Ascending aorta (tissue), 2 donors: ENCODE measurements around the gene CSNK1G1. TPM values are rescaled to one million over a fixed set of nuclear protein-coding genes. Genes with fewer than 3 reads are reported as not detected.

Experiments used
- DNase-seq, 2 donors: peaks; one replicate each; pipeline ENCODE4 v3.0.0-alpha.2; 2019; ENCODE audit warnings: low spot score in 2 of 2
- H3K27ac ChIP-seq, 2 donors: fragments of 200-600 bp; sonication (generic); one replicate each; pipeline ENCODE4 v1.5.1; 2016 to 2017; ENCODE audit warnings: mild to moderate bottlenecking in 1 of 2
- H3K27me3 ChIP-seq: fragments of 200-600 bp; sonication (generic); one replicate; pipeline ENCODE4 v1.5.1; 2017
- H3K36me3 ChIP-seq, 2 donors: fragments of 200-600 bp; sonication (generic); one replicate each; pipeline ENCODE4 v1.5.1; 2016
- H3K4me1 ChIP-seq, 2 donors: fragments of 200-600 bp; sonication (generic); one replicate each; pipeline ENCODE4 v1.5.1; 2016 to 2017; ENCODE audit warnings: mild to moderate bottlenecking in 1 of 2
- H3K4me3 ChIP-seq, 2 donors: fragments of 200-600 bp; sonication (generic); one replicate each; pipeline ENCODE4 v1.5.1; 2016 to 2017; ENCODE audit warnings: mild to moderate bottlenecking in 1 of 2
- H3K9me3 ChIP-seq, 2 donors: fragments of 200-600 bp; sonication (generic); one replicate each; pipeline ENCODE4 v1.5.1; 2016
- CTCF ChIP-seq, 3 experiments: fragments of 200-600 bp in 2 of 3; fragments of 450-650 bp in 1 of 3; sonication (generic) in 2 of 3; IDR thresholded peaks; one replicate each; pipeline ENCODE4 v1.5.1; 2016 to 2019; ENCODE audit warnings: antibody characterized with exemption in 3 of 3, mild to moderate bottlenecking in 1 of 3, moderate library complexity in 1 of 3
- intact Hi-C: fragments of 100-400 bp; cut with DNase I; formaldehyde crosslinking; loops from one replicate; pipeline ENCODE4 v1.15.1; 2023
- total RNA-seq: library from RNA; depleted of rRNA; stranded (reverse); fragments of >200 nt; gene quantifications from one replicate; pipeline ENCODE4 v1.1.0, GENCODE V29; 2016

The CSNK1G1 gene
- total RNA-seq, 1 donor from 2014 or later = 12.9 TPM

DNA sequence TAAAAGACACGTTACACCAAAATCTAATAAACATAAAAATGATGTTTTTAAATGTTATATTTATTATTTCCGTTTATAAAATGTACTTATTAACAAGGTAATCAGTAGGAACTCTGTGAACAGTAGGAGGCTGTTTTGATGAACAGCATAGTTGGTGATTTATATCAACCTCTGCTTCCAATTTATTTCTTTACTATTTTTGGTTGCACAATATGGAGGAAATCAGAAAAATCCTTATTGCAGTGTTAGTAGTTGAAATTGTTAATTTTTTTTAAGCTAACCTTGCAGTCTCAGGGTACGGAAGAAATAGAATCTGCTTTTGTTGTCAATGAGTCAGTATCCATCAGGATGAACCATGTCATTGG, 209.5 kb downstream of the CSNK1G1 start:
- Histone ChIP-seq H3K4me1 (peaks cover under 1 to 5% of the 10 kb centered on the region in 2 donors), H3K36me3 (peaks cover 25 to 43% of the 10 kb centered on the region in 2 donors), H3K27ac (no peak overlapping the region), H3K4me3 (no peak overlapping the region), H3K27me3 (peaks cover 5% of the 10 kb centered on the region), H3K9me3 (no peaks in the 10 kb centered on the region)
- DNase-seq = no peak
- intact Hi-C loops = no loop called here
- TF ChIP-seq CTCF (IDR thresholded peaks at IDR 0.05) = no peak

- no peak overlapping the region for H3K4me3 ChIP-seq
- no peaks in the 10 kb centered on the region for H3K9me3 ChIP-seq
- no peak for DNase-seq
- peaks cover 2% of the 10 kb centered on the region for H3K27me3 ChIP-seq
- peaks cover 28 to 48% of the 10 kb centered on the region in 2 donors for H3K36me3 ChIP-seq
- no peaks in the 10 kb centered on the region for H3K4me1 ChIP-seq
- no peak overlapping the region for H3K27ac ChIP-seq
- TF ChIP-seq CTCF (IDR thresholded peaks at IDR 0.05) = no peak
- intact Hi-C loops = no loop called here
Measured at GRCh38 chr15:64146041-64146440, 209.9 kb downstream of the CSNK1G1 start.

- Histone ChIP-seq H3K36me3 (peaks cover 28 to 55% of the 10 kb centered on the region in 2 donors), H3K27ac (no peak overlapping the region), H3K4me1 (no peaks in the 10 kb centered on the region), H3K27me3 (no peaks in the 10 kb centered on the region), H3K9me3 (no peaks in the 10 kb centered on the region), H3K4me3 (no peak overlapping the region)
- DNase-seq = no peak
- TF ChIP-seq CTCF (IDR thresholded peaks at IDR 0.05) = no peak
- intact Hi-C loops = no loop called here
Measured at GRCh38 chr15:64144565-64145281, 211.2 kb downstream of the CSNK1G1 start.

GRCh38 chr15:64144192-64144564, 211.8 kb downstream of the CSNK1G1 start:
- peaks cover 28 to 55% of the 10 kb centered on the region in 2 donors for H3K36me3 ChIP-seq
- no peak overlapping the region for H3K4me3 ChIP-seq
- no peak for DNase-seq
- H3K27me3 ChIP-seq = no peaks in the 10 kb centered on the region
- no peak for TF ChIP-seq CTCF (IDR thresholded peaks at IDR 0.05)
- H3K27ac ChIP-seq = no peak overlapping the region
- intact Hi-C loops = no loop called here
- no peaks in the 10 kb centered on the region for H3K9me3 ChIP-seq
- H3K4me1 ChIP-seq = no peaks in the 10 kb centered on the region

GRCh38 chr15:64143276-64143675, 212.7 kb downstream of the CSNK1G1 start:
- H3K27me3 ChIP-seq = no peaks in the 10 kb centered on the region
- H3K27ac ChIP-seq = no peak overlapping the region
- no peaks in the 10 kb centered on the region for H3K4me1 ChIP-seq
- no peak for DNase-seq
- no peak for TF ChIP-seq CTCF (IDR thresholded peaks at IDR 0.05)
- H3K9me3 ChIP-seq = no peaks in the 10 kb centered on the region
- H3K36me3 ChIP-seq = peaks cover 35 to 62% of the 10 kb centered on the region in 2 donors
- H3K4me3 ChIP-seq = no peak overlapping the region
- intact Hi-C loops = no loop called here
